Vagina (tissue), 2 donors: ENCODE results near the gene NPAP1. TPM values are rescaled to one million over a fixed set of nuclear protein-coding genes. Genes with fewer than 3 reads are reported as not detected.
"Not testable (repeated sequence)": the region's sequence is repeated elsewhere in the genome, so short reads cannot be mapped to it uniquely, and the experiment has no call there.

ENCODE experiments used
- DNase-seq, 2 donors: peaks; one replicate each; pipeline ENCODE4 v3.0.0-alpha.2; 2017; ENCODE audit errors: extremely low spot score in 2 of 2
- H3K27ac ChIP-seq: fragments of 200-600 bp; sonication (generic); one replicate; pipeline ENCODE4 v1.5.1; 2019
- H3K27me3 ChIP-seq: fragments of 200-600 bp; sonication (generic); one replicate; pipeline ENCODE4 v1.5.1; 2019
- H3K36me3 ChIP-seq, 2 donors: fragments of 200-600 bp; sonication (generic); one replicate each; pipeline ENCODE4 v1.5.1; 2017 to 2019
- H3K4me1 ChIP-seq: fragments of 200-600 bp; sonication (generic); one replicate; pipeline ENCODE4 v1.5.1; 2019
- H3K4me3 ChIP-seq, 2 donors: fragments of 200-600 bp; sonication (generic); 1 replicate in 1 of 2; 2 replicates in 1 of 2; pipeline ENCODE4 v1.5.1; 2016 to 2019
- H3K9me3 ChIP-seq: fragments of 200-600 bp; sonication (generic); one replicate; pipeline ENCODE4 v1.5.1; 2019
- POLR2A ChIP-seq, 2 donors: fragments of 450-650 bp; IDR thresholded peaks; one replicate each; pipeline ENCODE4 v1.6.1; 2017; ENCODE audit warnings: antibody characterized with exemption in 2 of 2, mild to moderate bottlenecking in 2 of 2, moderate library complexity in 2 of 2
- POLR2AphosphoS5 ChIP-seq, 2 donors: sonication (generic); formaldehyde crosslinking; IDR thresholded peaks; one replicate each; pipeline ENCODE4 v1.9.0; 2017; ENCODE audit warnings: antibody characterized with exemption in 2 of 2, mild to moderate bottlenecking in 2 of 2, low read depth in 1 of 2; ENCODE audit not compliant: insufficient read depth in 1 of 2
- intact Hi-C: fragments of 100-400 bp; cut with DNase I; formaldehyde crosslinking; loops from one replicate; pipeline ENCODE4 v1.15.1; 2023
- total RNA-seq: library from RNA; depleted of rRNA; stranded (reverse); fragments of >200 nt; gene quantifications from one replicate; pipeline ENCODE4 v1.2.3, GENCODE V29; 2016
- TF ChIP-seq, protein P1 (sequence below), 3 experiments: fragments of 450-650 bp in 2 of 3; fragments of 200-600 bp in 1 of 3; sonication (generic) in 1 of 3; IDR thresholded peaks; one replicate each; pipeline ENCODE4 v1.5.1; 2017 to 2019; ENCODE audit warnings: antibody characterized with exemption in 3 of 3, mild to moderate bottlenecking in 2 of 3, moderate library complexity in 2 of 3

Gene NPAP1
- total RNA-seq, 1 donor from 2014 or later: not detected

DNA sequence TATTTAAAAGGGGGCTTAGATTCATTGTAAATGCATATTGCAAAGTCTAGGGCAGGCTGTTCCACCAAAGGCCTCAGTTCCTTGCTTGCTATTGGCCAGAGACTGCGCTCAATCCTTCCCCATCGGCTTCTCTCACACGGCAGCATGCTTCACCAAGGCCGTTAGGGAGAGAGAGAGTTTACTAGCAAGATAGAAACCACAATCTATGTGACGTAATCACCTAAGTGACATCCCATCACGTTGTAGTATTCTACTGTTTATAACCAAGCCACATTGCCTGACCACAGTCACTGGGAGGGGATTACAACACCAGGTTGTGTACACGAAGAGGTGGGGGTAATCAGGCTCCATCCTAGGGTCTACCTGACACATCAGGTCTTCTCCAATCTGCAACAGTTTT, 16.0 kb upstream of the NPAP1 start:
- intact Hi-C loops: no loop called here
- H3K4me1 ChIP-seq: no peaks in the 10 kb centered on the region
- H3K4me3 ChIP-seq: no peak overlapping the region
- H3K27me3 ChIP-seq: no peaks in the 10 kb centered on the region
- TF ChIP-seq, protein P1, sequence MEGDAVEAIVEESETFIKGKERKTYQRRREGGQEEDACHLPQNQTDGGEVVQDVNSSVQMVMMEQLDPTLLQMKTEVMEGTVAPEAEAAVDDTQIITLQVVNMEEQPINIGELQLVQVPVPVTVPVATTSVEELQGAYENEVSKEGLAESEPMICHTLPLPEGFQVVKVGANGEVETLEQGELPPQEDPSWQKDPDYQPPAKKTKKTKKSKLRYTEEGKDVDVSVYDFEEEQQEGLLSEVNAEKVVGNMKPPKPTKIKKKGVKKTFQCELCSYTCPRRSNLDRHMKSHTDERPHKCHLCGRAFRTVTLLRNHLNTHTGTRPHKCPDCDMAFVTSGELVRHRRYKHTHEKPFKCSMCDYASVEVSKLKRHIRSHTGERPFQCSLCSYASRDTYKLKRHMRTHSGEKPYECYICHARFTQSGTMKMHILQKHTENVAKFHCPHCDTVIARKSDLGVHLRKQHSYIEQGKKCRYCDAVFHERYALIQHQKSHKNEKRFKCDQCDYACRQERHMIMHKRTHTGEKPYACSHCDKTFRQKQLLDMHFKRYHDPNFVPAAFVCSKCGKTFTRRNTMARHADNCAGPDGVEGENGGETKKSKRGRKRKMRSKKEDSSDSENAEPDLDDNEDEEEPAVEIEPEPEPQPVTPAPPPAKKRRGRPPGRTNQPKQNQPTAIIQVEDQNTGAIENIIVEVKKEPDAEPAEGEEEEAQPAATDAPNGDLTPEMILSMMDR (IDR thresholded peaks at IDR 0.05): no peak
- TF ChIP-seq POLR2AphosphoS5 (IDR thresholded peaks at IDR 0.05; ENCODE audit: insufficient read depth in 1 of 2, low read depth in 1 of 2): no peak
- TF ChIP-seq POLR2A (IDR thresholded peaks at IDR 0.05): no peak
- H3K36me3 ChIP-seq: no peaks in the 10 kb centered on the region
- no peaks in the 10 kb centered on the region for H3K9me3 ChIP-seq
- H3K27ac ChIP-seq: no peak overlapping the region
- DNase-seq: no peak

DNA sequence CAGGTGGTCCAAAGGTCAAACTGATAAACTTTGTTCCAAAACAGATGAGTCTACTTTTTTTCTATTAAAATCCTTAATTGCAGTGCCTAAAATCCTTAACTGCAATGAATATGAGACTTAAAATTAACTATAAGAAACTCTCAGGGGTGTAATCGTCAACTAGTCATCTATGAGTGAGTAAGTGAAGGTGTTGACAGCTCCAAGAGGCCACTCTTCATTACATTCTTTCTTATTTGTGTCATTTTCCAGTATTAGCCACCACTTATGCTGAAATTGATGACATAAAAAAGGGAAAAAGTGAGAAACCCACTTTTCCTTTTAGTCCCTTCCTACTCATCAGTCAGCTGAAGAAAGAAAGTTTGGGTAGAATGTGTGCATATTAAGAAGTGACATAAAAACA, 12.6 kb upstream of the NPAP1 start:
- TF ChIP-seq, protein P1 (IDR thresholded peaks at IDR 0.05): no peak
- TF ChIP-seq POLR2AphosphoS5 (IDR thresholded peaks at IDR 0.05; ENCODE audit: insufficient read depth in 1 of 2, low read depth in 1 of 2) (no peak), POLR2A (IDR thresholded peaks at IDR 0.05) (no peak)
- H3K27ac ChIP-seq: no peak overlapping the region
- no peaks in the 10 kb centered on the region for H3K4me1 ChIP-seq
- no peaks in the 10 kb centered on the region for H3K9me3 ChIP-seq
- H3K27me3 ChIP-seq: no peaks in the 10 kb centered on the region
- no peak for DNase-seq
- no peak overlapping the region for H3K4me3 ChIP-seq
- H3K36me3 ChIP-seq: no peaks in the 10 kb centered on the region
- intact Hi-C loops: no loop called here

DNA sequence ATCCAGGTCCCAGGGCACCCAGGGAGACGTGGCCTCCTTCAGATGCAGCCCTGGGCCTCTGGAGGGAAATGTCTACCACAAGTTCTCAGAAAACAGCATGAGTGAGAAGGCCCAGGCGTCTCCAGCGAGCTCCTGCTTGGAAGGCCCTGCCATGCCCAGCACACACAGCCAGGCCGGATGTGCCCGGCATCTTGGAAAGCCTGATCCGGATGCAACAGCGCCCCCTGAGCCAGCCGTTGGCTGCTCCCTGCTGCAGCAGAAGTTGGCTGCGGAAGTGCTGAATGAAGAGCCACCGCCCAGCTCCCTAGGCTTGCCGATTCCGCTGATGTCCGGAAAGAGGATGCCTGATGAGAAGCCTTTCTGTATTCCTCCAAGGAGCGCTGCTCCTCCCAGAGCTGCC, 856 bp downstream of the NPAP1 start:
- no peak overlapping the region for H3K4me3 ChIP-seq
- H3K27ac ChIP-seq: no peak overlapping the region
- H3K9me3 ChIP-seq: no peaks in the 10 kb centered on the region
- no peak for DNase-seq
- H3K36me3 ChIP-seq: no peaks in the 10 kb centered on the region
- no peaks in the 10 kb centered on the region for H3K27me3 ChIP-seq
- intact Hi-C loops: no loop called here
- no peaks in the 10 kb centered on the region for H3K4me1 ChIP-seq
- TF ChIP-seq POLR2A (IDR thresholded peaks at IDR 0.05) (no peak), POLR2AphosphoS5 (IDR thresholded peaks at IDR 0.05; ENCODE audit: insufficient read depth in 1 of 2, low read depth in 1 of 2) (no peak)
- TF ChIP-seq, protein P1 (IDR thresholded peaks at IDR 0.05): no peak

DNA sequence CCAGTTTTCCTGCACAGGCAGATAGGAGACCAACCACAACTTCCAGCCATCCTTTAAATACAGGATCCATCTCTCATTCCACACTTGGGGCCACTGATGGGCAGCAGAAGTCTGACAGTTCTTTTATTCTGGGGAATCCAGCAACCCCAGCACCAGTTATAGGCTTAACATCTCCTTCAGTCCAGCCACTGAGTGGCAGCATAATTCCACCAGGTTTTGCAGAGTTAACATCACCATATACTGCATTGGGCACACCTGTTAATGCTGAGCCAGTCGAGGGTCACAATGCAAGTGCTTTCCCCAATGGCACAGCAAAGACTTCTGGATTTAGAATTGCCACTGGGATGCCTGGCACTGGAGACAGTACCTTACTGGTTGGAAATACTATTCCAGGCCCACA, 2.9 kb downstream of the NPAP1 start:
- Histone ChIP-seq H3K9me3 (no peaks in the 10 kb centered on the region), H3K4me3 (no peak overlapping the region), H3K4me1 (no peaks in the 10 kb centered on the region), H3K27me3 (no peaks in the 10 kb centered on the region), H3K36me3 (no peaks in the 10 kb centered on the region), H3K27ac (no peak overlapping the region)
- intact Hi-C loops: no loop called here
- no peak for DNase-seq
- TF ChIP-seq POLR2AphosphoS5 (IDR thresholded peaks at IDR 0.05; ENCODE audit: insufficient read depth in 1 of 2, low read depth in 1 of 2) (no peak), POLR2A (IDR thresholded peaks at IDR 0.05) (no peak)
- TF ChIP-seq, protein P1 (IDR thresholded peaks at IDR 0.05): no peak

DNA sequence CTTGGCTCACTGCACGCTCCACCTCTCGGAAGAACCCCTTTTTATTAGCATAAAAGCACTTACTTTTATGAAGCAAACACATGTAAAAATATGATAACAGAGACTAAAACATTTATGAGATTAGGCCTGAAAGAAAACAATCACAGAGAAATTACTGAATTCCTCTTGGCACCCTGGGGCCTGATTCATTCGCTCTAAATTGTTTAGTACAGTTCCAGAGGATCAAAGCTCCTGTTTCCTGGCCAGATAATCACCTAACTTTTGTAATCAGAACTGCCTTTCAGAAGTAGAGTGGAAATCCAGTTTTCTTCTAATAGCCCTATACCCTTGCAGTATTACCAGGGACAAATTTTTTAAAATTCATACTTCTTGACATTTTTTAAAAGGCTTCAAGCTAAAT, 6.4 kb downstream of the NPAP1 start:
- no peaks in the 10 kb centered on the region for H3K4me1 ChIP-seq
- no peaks in the 10 kb centered on the region for H3K27me3 ChIP-seq
- H3K9me3 ChIP-seq: no peaks in the 10 kb centered on the region
- H3K4me3 ChIP-seq: no peak overlapping the region
- TF ChIP-seq POLR2A (IDR thresholded peaks at IDR 0.05): no peak
- TF ChIP-seq, protein P1 (IDR thresholded peaks at IDR 0.05): no peak
- TF ChIP-seq POLR2AphosphoS5 (IDR thresholded peaks at IDR 0.05; ENCODE audit: insufficient read depth in 1 of 2, low read depth in 1 of 2): no peak
- DNase-seq: no peak
- no peak overlapping the region for H3K27ac ChIP-seq
- intact Hi-C loops: no loop called here
- H3K36me3 ChIP-seq: no peaks in the 10 kb centered on the region

DNA sequence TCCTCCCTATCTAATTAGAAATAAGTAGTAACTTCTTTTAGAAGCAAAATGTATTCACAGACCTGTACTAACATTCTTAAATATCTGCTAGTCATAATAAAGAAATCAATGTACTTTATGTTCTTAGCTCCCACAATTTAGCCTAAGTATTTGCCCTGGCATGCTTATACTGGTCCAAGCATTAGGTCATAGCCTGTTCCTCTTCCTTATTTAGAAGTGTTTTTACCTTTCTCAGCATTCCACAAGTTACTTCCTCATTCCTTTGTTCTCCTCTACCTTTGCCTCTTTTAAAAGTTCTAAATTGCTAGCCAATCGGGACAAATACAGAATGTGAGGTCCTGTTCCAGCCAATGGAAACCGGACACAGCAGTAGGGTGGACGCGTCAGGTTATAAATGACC, 7.3 kb downstream of the NPAP1 start:
- H3K27me3 ChIP-seq, intact Hi-C loops, H3K4me3 ChIP-seq, H3K36me3 ChIP-seq, DNase-seq, H3K27ac ChIP-seq, H3K4me1 ChIP-seq, H3K9me3 ChIP-seq: not testable (repeated sequence)
